ENCODE results near the gene PDE6B. TPM values are rescaled to one million over a fixed set of nuclear protein-coding genes. Genes with fewer than 3 reads are reported as not detected.
"Not testable (repeated sequence)": the region's sequence is repeated elsewhere in the genome, so short reads cannot be mapped to it uniquely, and the experiment has no call there.

Gene PDE6B
- polyA plus RNA-seq, 1 donor from 2014 or later: 16.6 TPM

DNA sequence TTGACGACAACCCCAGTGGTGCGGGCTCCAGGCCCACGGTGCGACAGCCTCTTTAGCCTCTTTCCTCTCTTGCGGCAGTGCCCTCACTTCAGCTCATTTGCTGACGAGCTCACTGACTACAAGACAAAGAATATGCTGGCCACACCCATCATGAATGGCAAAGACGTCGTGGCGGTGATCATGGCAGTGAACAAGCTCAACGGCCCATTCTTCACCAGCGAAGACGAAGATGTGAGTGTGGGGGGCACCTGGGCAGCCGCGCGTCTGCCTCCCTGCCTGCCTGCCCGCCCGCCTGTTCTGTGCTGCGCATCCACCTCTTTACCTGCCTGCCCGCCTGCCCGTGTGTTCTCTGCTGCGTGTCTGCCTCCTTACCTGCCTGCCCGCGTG is 9.2 kb downstream of the PDE6B start:
- Mint-ChIP-seq H3K4me3 (no peak overlapping the region), H3K4me1 (no peaks in the 10 kb centered on the region), H3K27ac (no peak overlapping the region), H3K9me3 (peaks cover 0 to 9% (median 5%) of the 10 kb centered on the region in 3 donors), H3K27me3 (peaks cover 9% of the 10 kb centered on the region), H3K36me3 (no peaks in the 10 kb centered on the region)

DNA sequence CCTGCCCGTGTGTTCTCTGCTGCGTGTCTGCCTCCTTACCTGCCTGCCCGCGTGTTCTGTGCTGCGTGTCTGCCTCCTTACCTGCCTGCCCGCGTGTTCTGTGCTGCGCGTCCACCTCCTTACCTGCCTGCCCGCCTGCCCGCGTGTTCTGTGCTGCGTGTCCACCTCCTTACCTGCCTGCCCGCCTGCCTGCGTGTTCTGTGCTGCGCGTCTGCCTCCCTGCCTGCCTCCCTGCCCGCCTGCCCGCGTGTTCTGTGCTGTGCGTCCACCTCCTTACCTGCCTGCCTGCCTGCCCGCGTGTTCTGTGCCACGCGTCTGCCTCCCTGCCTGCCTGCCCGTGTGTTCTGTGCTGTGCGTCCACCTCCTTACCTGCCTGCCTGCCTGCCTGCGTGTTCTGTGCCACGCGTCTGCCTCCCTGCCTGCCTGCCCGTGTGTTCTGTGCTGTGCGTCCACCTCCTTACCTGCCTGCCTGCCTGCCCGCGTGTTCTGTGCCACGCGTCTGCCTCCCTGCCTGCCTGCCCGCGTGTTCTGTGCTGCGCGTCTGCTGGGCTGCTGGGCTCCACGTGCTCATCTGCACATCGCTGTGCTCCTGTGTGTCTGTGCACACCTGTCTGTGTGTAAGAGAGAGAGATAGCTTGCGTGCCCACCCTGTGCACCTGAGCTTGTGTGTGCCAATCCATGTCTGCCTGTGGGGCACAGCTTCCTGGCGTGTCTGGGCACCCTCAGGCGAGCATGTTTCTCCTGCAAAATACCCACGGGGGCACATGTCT is 9.9 kb downstream of the PDE6B start:
- not testable (repeated sequence) for H3K4me1 Mint-ChIP-seq, H3K4me3 Mint-ChIP-seq, H3K9me3 Mint-ChIP-seq, H3K27ac Mint-ChIP-seq, H3K27me3 Mint-ChIP-seq, H3K36me3 Mint-ChIP-seq

DNA sequence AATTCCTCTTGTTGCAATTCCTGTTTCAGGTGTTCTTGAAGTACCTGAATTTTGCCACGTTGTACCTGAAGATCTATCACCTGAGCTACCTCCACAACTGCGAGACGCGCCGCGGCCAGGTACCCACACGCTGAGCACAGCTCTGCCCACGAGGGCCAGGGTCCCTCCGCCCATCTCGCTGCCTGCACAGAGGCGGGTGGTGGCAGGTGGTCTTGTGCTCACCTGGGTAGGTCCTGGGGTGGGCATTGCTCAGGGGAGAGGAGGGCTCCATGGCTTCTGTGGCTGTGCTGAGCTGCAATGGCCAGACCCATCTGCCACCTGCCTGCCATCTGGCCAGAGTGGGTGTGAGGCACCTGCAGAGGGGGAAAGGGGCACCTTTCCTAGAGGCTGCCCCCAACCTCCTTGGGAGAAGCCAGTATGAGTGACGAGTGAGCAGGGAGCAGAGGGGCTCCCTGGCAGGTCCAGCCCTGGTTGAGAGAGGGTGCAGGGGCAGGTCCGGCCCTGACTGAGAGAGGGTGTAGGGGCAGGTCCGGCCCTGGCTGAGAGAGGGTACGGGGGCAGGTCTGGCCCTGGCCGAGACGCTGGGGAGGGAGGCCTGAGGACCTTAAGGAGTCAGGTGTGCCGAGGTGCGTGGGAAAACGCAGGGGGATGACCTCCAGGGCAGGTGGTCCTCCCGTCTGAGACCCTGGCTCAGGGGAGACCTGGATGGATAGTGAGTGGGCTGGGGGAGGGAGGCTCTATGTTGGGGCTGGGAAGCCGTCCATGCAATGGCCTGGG is 10.7 kb downstream of the PDE6B start:
- Mint-ChIP-seq H3K36me3 (peaks cover 4% of the 10 kb centered on the region), H3K4me1 (no peaks in the 10 kb centered on the region), H3K27me3 (peaks cover 11% of the 10 kb centered on the region), H3K9me3 (peaks cover 2 to 9% (median 5%) of the 10 kb centered on the region in 3 donors), H3K27ac (no peak overlapping the region), H3K4me3 (no peak overlapping the region)

DNA sequence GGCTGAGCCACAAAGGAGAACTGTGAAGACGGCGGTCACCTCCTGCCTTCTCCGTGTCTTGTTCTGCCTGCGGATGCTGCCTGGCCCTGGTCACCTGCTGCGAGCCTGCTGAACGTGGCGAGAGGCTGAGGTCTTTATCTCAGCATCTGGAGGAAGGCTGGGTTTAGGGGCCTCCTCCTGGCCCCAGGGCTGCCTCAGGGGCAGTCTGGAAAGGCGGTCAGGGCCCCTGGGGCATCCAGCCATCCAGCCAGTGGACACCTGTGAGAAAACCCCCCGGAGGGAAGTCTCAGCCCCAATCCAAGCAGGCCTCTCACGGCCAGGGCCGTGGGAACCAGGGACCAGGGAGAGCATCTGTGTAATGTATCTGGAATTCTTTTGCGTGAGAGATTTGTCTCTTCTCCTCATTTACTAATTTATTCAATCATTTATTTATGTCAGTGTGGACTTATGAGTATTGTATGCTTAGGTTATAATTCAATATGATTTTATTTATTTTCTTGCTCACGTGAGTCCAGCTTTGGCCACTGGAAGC is 11.3 kb downstream of the PDE6B start:
- Mint-ChIP-seq H3K27ac (no peak overlapping the region), H3K9me3 (peaks cover 0 to 9% (median 3%) of the 10 kb centered on the region in 3 donors), H3K36me3 (peaks cover 4% of the 10 kb centered on the region), H3K27me3 (peaks cover 11% of the 10 kb centered on the region), H3K4me3 (no peak overlapping the region), H3K4me1 (no peaks in the 10 kb centered on the region)

DNA sequence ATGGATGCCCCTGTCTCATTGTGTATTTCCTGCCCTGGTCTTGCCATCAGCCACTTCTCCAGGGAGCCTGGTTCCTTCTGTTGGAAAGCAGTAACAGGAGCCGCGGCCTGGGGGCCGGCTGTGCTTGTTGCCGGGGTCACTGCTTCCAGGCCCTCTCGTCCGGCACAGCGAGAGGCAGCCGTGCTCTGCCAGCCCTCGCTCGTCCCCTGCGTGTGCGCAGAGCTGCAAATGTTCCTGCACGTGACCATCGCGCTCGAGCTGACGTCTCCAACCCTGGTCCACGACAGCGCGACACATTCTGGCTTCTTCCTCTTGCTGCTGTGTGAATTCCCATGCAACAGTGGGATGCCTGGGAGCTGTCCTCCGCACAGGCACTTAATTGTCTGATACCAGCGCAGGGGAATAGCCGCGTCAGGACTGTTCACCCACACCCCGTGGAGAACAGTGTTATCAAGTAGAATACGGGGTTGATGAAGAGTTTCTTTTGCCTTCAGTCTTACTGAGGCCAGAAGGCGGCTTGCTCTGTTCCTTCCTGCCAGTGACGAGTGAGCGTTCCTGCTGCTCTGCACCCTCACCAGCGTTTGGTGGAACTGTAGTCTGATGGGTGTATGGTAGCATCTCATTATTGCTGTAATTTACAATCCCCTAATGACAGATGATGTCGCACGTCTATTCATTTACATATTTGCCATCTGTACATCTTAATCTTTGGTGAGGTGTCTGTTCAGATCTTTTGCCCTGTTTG is 12.3 kb downstream of the PDE6B start:
- H3K4me1 Mint-ChIP-seq: no peaks in the 10 kb centered on the region
- H3K36me3 Mint-ChIP-seq: peaks cover 4% of the 10 kb centered on the region
- H3K27ac Mint-ChIP-seq: no peak overlapping the region
- peaks cover 11% of the 10 kb centered on the region for H3K27me3 Mint-ChIP-seq
- peaks cover 0 to 3% (median under 1%) of the 10 kb centered on the region in 3 donors for H3K9me3 Mint-ChIP-seq
- H3K4me3 Mint-ChIP-seq: no peak overlapping the region

DNA sequence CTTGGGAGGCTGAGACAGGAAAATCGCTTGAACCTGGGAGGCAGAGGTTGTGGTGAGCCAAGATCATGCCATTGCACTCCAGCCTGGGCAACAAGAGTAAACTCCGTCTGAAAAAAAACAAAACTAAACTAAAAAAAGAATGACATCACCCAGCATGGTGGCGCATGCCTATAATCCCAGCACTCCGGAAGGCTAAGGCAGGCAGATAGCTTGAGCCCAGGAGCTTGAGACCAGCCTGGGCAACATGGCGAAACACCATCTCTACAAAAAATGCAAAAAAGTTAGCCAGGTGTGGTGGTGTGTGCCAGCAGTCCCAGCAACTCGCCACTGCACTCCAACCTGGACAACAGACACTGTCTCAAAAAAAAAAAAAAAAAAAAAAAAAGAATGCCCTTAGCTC is 17.0 kb downstream of the PDE6B start:
- Mint-ChIP-seq H3K9me3 (peaks cover 0 to 13% (median 5%) of the 10 kb centered on the region in 3 donors), H3K27me3 (peaks cover 11% of the 10 kb centered on the region)
- not testable (repeated sequence) for H3K4me3 Mint-ChIP-seq, H3K36me3 Mint-ChIP-seq, H3K4me1 Mint-ChIP-seq, H3K27ac Mint-ChIP-seq

DNA sequence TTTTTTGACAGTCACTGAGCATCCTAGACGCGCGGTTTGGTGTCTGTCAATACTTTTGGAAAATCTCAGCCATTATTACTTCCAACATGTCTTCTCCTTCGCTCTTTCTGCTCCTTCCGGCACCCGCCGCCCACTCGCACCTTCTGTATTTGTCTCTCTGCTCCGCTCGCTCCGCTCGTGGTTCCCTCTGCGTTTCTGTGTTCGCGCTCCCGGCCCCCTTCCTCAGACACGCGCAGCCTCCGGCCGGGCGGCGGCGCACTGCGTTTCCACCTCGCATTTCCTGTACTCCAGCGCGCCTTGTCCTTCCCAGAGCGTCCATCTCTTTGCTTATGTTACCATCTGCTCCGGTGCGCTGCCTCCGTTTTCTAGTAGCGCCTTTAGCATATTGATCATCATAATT is 21.1 kb downstream of the PDE6B start:
- peaks cover 0 to 9% (median 5%) of the 10 kb centered on the region in 3 donors for H3K9me3 Mint-ChIP-seq
- peak overlapping the region in 2 of 4 donors; percentile 49 to 68 for H3K4me3 Mint-ChIP-seq
- H3K36me3 Mint-ChIP-seq: no peaks in the 10 kb centered on the region
- H3K4me1 Mint-ChIP-seq: no peaks in the 10 kb centered on the region
- H3K27ac Mint-ChIP-seq: no peak overlapping the region
- peaks cover 6% of the 10 kb centered on the region for H3K27me3 Mint-ChIP-seq

DNA sequence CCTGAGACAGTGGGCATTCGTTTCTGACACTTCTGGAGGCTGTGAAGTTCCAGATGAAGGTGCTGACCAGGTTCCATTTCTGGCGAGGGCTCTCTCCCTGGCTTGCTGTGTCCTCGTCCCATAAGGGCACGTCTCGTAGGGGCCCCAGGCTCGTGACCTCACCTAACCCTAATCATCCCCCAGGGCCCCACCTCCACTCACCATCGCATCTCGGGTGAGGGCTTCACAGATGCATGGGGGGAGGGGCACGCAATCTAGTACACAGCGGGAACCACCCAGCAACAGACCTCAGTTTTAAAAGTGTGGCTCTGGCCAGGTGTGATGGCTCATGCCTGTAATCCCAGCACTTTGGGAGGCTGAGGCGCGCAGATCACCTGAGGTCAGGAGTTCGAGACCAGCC is 22.1 kb downstream of the PDE6B start:
- peaks cover 0 to 9% (median 5%) of the 10 kb centered on the region in 3 donors for H3K9me3 Mint-ChIP-seq
- H3K36me3 Mint-ChIP-seq: no peaks in the 10 kb centered on the region
- H3K4me3 Mint-ChIP-seq: no peak overlapping the region
- H3K4me1 Mint-ChIP-seq: no peaks in the 10 kb centered on the region
- peaks cover 6% of the 10 kb centered on the region for H3K27me3 Mint-ChIP-seq
- no peak overlapping the region for H3K27ac Mint-ChIP-seq

DNA sequence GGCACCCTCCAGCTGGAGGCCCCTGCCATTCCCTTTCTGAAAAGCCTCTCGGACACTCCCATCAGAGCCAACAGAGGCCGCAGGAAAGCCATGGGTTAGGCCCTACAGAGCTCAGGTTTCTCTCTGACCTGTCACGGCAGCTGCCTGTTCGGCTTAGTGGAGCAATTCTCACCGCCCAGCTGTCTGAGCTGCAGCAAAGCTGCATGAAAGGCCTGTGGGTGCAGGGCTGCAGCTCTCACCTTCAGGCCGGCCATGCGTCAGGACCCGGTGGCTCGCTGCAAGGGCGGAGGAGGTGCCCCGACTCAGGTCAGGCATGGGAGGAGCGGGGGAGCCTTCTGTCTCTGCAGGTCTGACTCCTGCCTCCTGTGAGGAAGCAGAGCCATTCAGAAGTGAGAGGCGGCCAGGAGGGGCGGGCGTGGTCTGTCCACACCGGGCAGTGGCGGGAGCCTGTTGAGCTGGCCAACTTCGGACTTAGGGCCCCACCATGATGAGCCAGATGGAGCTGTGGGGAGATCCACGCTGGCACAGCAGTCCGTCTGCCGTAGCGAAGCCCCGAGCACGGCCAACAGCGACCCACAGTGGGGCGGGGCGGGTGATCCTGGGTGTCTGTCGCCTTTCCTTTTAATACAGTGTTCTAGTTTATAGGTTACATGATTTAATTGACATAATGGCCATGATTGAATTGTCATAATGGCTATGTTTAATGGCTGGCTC is 23.4 kb downstream of the PDE6B start:
- no peak overlapping the region for H3K4me3 Mint-ChIP-seq
- peaks cover 2% of the 10 kb centered on the region for H3K36me3 Mint-ChIP-seq
- H3K27ac Mint-ChIP-seq: no peak overlapping the region
- H3K9me3 Mint-ChIP-seq: peaks cover 0 to 5% (median 0%) of the 10 kb centered on the region in 3 donors
- H3K4me1 Mint-ChIP-seq: no peaks in the 10 kb centered on the region
- H3K27me3 Mint-ChIP-seq: peaks cover 6% of the 10 kb centered on the region

DNA sequence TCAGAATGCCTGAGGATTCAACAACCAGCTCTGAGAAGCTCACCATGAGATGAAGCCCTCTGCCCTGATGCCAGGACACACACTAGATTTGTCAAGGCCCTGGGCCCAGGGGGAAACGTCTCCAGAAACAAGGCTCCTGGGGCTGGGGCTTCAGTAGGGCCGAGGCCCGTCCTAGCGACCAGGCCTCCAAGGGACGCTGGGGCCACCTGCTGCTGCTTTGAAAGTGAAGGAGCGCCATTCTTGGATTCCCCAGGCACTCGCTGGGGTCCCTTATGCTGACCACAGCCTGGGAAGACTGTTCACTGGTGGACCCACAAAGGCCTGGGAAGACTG is 23.9 kb downstream of the PDE6B start:
- H3K27ac Mint-ChIP-seq: no peak overlapping the region

DNA sequence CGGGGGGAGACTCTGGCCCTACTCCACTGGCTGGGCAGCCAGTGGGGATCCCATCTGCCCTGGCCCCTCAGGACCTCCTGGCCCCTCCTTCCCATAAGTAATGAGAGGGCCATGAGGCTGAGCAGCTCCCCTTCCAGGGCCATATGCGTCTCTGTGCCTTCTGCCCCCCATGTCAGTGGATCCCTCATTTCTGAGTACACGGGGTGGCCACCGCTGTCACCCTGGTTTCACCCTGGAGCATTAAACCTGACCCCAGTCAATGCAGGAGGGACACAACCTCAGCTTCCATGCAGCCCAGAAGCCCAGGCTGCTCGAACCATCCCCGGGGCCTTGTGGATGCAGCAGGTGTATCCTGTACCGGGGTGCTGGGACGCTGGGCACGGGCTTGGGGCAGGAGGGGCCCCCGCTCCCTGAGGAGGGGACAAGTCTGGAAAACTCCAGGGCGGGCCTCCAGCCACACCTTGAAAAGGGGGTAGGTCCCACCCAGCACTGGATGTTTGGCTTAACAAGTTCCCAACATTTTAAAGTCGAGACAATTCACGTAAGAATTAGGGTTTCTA is 24.5 kb downstream of the PDE6B start:
- Mint-ChIP-seq H3K27me3 (peaks cover 6% of the 10 kb centered on the region), H3K36me3 (peaks cover 2% of the 10 kb centered on the region), H3K27ac (no peak overlapping the region), H3K9me3 (peaks cover 0 to 2% (median 0%) of the 10 kb centered on the region in 3 donors), H3K4me3 (no peak overlapping the region), H3K4me1 (no peaks in the 10 kb centered on the region)

More for the DNA sequence above, 23.9 kb downstream of the PDE6B start:
- Mint-ChIP-seq H3K4me1 (no peaks in the 10 kb centered on the region), H3K27me3 (peaks cover 6% of the 10 kb centered on the region), H3K4me3 (no peak overlapping the region), H3K36me3 (peaks cover 2% of the 10 kb centered on the region), H3K9me3 (peaks cover 0 to 5% (median 0%) of the 10 kb centered on the region in 3 donors)

DNA sequence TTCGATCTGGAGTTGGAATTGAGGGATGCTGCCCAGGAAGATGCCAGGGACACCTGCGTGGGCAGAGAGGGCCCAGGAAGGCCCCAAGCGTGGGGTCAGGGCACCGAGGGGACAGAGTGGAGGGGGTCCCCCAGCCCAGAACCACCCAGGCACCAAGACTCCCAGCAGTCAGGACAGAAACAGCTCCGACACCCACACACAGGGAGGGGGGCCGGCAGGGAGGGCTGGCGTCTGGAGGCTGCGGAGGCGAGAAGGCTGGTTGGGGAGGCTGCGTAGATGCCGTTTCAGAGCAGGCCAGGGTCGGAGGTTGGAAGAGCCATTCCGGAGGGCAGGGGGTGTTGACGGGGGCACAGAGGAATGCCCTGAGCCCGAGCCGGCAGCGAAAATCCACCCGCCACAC is 25.1 kb downstream of the PDE6B start:
- Mint-ChIP-seq H3K27ac (peak overlapping the region in 1 of 3 donors; percentile 53), H3K36me3 (peaks cover 2% of the 10 kb centered on the region), H3K27me3 (peaks cover 6% of the 10 kb centered on the region), H3K4me1 (no peaks in the 10 kb centered on the region), H3K4me3 (no peak overlapping the region), H3K9me3 (no peaks in the 10 kb centered on the region)

DNA sequence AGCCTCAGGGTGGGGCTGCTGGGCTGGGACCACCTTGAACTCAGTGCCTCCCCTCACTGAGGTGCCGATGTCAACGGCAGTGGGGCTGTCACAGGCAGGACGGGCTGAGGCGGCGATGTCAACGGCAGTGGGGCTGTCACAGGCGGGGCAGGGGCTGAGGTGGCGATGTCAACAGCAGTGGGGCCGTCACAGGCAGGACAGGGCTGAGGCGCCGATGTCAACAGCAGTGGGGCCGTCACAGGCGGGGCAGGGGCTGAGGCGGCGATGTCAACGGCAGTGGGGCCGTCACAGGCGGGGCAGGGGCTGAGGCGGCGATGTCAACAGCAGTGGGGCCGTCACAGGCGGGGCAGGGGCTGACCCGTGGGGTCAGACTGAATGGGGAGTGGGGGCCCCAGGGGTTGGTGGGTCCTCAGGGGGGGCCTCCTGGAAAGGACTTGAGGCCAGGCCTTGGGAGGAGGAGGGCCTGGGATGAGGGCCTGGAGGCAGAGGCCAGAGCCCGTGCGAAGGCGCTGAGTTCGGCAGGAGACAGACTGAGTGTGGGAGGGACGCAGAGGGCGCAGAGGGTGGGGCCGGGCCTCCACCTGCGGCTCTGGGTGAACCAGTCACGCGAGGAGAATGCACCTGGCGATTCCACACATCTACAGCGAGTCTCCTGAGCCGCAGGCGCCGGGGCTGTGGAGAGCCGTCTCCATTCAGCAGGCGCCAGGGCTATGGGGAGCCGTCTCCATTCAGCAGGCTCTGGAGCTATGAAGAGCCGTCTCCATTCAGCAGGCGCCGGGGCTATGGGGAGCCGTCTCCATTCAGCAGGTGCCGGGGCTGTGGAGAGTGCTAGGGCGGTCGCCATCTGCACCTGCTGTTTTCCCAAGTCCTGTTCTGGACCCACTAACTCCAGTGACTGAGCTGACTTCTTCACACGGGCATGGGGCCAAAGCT is 25.8 kb downstream of the PDE6B start:
- Mint-ChIP-seq H3K36me3 (peaks cover 2% of the 10 kb centered on the region), H3K27me3 (peaks cover 6% of the 10 kb centered on the region), H3K4me3 (no peak overlapping the region), H3K9me3 (no peaks in the 10 kb centered on the region), H3K27ac (peak overlapping the region in 1 of 3 donors; percentile 53), H3K4me1 (no peaks in the 10 kb centered on the region)
